Measurements from ENCODE around the gene GLOD5.

The GLOD5 gene
- 0 reads per million in 2 donors for total RNA-seq

- DNase-seq: no peak
Measured at GRCh38 chrX:48761674-48762471, at the start of gene GLOD5. GLOD5 (plus strand) TSS chrX:48761747; CDS start chrX:48761791, 44 bp downstream.

- no peak for DNase-seq
Measured at GRCh38 chrX:48711929-48712505, 49.5 kb upstream of the GLOD5 start.

DNA sequence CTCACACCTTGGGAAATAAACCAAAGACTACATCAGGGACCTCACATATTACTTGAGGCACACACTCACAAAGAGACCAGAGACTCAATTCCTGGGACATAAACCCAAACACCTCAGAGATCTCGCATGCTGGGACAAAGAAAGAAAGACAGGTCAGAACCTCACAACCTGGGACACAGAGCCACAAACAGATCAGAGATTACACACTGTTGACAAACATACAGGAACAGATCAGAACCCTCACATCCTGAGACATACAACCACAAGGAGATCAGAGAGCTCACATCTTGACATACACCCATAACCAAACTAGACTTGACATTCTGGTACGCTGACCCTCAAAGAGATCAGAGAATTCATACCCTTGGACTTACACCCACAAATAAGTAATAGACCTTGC is 47.7 kb upstream of the GLOD5 start:
- DNase-seq: no peak

DNA sequence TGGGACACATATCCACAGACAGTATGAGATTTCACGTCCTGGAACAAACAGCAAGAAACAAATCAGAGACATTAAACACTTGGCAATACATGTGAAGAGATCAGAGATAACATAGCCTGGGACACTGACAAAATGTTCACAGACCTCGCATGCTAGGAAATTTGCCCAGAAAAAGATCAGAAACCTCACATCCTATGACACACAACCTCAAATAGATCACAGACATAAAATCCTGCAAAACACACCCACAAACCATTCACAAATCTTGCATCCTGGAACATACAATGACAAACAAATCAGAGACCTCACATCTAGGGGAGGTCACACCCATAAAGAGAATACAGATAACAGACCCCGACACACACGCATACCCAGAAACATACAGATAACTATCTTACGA is 47.0 kb upstream of the GLOD5 start:
- DNase-seq: no peak

DNA sequence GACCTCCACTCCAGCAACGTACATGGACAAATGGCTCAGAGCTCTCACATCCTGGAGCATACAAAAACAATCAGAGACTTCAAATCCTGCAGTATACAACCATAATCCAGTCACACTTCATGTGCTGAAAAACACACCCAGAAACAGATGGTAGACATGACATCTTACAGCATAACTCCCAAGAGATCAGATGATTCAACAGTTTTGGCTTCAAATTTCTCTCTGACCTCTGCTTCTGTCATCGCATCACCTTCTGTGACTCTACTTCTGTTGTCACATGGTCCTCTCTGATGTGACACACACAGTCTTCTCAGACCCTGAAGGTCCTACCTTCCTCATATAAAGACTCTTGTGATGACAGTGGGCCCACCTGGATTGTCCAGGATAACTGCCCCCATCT is 46.5 kb upstream of the GLOD5 start:
- no peak for DNase-seq

DNA sequence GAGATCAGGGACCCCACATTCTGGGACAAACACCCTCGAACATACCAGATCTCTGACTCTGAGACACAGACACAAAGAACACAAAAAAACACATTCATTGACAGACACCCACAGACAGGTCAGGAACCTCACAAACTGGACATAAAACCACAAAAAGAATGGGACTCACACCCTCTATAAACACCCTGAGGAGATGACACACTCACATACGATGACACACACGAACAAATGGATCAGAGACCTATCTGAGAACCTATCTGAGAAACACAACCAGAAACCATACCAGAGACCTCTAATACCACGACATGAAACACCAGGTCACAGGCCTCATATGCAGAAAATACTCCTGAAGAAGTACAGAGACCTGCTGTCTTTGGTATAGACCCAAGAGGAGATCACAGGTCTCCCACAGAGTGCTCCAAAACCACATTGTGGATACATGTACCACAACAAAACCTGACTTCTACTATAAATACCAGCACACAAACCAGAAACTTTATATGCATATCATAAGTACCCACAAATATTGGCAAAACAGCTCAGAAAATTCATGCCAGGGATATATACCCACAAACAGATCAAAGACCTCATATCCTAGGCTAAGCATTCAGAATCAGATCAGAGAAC is 45.6 kb upstream of the GLOD5 start:
- DNase-seq: no peak

- DNase-seq: no peak
Measured at GRCh38 chrX:48719958-48720357, 41.6 kb upstream of the GLOD5 start.

DNA sequence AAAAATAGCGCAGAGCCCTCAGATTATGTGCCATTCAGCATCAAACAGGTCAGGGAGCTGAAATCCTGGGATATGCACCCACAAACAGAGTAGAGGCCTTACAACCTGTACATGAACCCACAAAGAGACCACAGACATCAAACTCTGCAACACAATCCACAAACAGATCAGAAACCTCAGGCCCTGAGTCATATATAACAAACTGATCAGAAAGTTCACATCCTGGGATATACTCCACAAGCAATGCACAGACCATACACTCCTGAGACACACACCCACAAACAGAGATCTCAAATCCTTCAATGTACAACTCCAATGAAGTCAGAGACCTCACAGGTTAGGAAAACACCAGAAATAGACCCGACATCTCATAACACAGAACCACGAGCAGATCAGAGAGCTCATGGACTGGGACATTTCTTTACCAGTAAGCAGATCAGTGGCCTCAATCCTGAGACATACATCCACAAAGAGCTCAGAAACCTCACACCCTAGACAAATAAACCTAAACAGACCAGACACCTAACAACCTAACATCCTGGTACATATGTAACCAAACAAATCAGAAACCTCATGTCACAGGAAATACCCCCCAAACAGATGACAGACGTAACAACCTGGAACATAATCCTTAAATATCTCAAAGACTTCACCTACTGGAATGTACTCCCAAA is 40.8 kb upstream of the GLOD5 start:
- no peak for DNase-seq

DNA sequence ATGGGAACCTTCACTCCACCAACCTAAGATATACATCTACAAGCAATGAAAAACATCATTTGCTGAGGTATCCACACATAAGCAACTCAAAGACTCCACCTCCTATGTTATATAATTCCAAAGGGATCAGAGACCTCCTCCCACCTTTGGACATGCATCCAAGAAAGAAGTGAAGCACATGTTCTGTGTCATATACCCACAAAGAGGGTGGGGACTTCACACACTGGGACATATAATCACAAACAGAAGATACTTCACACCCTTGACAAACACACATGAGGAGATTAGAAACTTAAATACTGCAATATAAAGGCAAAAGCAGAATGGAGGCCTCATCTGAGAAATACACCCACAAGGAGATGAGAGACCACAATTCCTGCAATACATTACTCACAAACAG is 39.6 kb upstream of the GLOD5 start:
- DNase-seq: no peak

DNA sequence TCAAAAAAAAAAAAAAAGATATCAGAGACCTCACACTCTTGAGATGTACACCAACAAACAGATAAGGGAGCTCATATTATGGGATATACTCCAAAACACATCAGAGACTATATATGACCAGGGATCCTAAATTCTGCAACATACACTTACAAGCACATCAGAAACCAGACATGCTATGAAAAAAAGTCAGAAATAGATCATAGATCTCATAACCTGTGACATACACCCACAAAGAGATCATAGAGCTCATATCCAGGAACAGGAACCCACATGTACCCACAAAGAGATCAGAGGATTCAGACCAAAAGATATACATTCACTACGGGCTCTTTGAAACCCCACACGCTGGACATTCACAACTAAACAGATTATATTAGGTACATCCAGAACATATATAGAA is 35.0 kb upstream of the GLOD5 start:
- DNase-seq: no peak

- DNase-seq: no peak
Measured at GRCh38 chrX:48728653-48729052, 32.9 kb upstream of the GLOD5 start.

DNA sequence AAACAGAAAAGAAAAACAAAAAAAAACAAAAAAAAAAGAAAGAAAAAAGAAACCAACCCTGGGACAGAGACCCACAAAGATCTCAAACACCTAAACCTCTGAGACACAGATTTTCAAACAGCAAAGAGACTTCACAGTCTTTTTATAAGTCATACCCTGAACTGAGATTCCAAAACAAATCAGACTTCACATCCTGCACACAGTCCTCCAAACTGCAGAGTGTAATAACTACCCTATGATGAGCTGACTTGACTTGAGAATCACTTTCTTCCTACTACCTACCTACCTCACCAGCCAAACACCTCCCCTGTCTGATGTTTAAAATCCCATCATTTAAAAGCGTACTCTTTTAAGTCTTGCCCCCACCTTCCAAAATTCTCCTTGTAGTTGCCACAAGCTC is 25.2 kb upstream of the GLOD5 start:
- DNase-seq: no peak

GRCh38 chrX:48736878-48737212 is 24.7 kb upstream of the GLOD5 start:
- no peak for DNase-seq

DNA sequence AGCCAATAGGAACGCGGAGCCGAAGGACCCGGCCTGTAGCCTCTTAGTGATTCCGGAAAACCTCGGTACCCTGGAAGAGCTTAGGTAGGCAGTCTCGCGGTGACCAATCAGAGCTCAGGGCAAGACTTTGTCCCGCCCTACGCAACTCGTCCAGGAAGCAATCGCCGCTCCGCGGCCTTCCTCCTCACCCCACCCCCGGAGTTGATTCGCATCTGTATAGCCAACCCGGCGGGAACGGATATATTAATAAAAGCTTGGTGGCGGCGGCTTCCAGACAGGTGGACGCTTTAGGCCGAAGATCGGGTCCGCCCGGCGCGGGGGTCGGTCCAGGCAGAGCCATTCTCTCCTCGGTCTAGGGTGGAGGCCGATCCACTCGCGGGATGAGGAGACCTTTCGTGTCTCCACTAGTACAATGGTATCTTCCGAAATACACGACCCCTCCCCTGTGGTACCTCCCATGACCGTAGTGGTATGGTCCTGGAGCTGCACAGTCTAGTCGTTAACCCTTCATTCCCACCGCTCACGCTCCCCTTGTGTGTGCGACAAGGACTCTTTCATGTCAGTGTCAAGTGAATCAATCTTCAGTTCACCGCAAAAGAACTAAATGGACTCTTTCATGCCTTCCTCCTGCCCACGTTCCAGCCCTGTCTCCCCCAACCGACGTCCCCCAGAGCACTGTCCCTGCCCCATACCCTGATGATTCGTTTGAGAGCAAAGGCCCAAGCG is 24.2 kb upstream of the GLOD5 start:
- peak; percentile 69 for DNase-seq

GRCh38 chrX:48737940-48738339 is 23.6 kb upstream of the GLOD5 start:
- DNase-seq: no peak

- DNase-seq: no peak
Measured at GRCh38 chrX:48741834-48742233, 19.7 kb upstream of the GLOD5 start.

DNA sequence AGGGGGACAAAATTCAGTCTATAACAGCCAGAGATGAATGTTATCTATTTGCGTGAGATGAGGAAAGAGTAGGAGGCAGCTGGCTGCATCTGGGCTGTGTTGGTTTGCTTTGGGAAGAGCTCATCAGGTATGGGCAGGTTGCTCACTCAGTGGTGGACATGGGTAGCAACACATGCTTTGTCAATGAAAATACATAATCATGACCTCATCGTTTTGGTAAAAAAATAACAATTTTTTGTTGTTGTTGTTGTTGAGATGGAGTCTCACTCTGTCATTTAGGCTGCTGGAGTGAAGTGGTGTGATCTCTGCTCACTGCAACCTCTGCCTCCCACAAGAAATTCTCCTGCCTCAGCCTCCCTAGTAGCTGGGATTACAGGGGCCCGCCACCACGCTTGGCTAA is 16.3 kb upstream of the GLOD5 start:
- no peak for DNase-seq

- DNase-seq: no peak
Measured at GRCh38 chrX:48747415-48748016, 14.0 kb upstream of the GLOD5 start.

DNA sequence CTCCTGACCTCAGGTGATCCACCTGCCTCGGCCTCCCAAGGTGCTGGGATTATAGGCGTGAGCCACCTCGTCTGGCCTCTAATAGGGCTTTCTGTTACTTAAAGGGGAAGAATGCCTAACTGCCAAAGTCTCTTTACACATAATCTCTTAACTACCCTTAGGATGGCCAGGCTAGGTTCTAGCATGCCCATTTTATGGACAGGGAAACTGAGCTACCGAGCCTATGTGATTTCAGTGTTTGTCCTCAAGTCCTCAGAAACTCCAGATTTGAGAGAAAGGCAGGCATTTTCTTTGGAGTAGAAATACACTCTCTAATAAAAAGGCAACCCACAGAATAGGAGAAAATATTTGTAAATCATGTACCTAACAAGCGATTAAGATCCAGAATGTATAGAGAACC is 12.4 kb upstream of the GLOD5 start:
- DNase-seq: no peak

GRCh38 chrX:48751343-48751742 is 10.2 kb upstream of the GLOD5 start:
- no peak for DNase-seq

DNA sequence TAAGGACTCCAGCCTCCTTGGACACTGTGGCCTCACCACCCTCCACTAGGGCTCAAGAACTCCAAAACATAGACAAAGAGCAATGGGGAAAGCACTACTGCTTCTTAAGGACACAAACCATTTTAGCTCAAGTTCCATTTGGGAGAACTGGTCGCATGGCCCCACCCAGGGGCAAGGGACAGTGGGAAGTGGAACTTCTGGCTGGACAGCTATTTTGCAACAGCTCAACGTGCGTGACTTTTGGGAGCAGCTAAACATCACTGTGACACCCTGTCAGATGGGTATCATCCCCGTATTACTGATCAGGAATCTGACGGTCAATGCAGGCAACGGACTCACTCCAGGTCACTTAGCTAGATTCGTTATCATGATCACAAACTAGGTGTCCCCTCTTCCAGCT is 9.0 kb upstream of the GLOD5 start:
- DNase-seq: no peak

DNA sequence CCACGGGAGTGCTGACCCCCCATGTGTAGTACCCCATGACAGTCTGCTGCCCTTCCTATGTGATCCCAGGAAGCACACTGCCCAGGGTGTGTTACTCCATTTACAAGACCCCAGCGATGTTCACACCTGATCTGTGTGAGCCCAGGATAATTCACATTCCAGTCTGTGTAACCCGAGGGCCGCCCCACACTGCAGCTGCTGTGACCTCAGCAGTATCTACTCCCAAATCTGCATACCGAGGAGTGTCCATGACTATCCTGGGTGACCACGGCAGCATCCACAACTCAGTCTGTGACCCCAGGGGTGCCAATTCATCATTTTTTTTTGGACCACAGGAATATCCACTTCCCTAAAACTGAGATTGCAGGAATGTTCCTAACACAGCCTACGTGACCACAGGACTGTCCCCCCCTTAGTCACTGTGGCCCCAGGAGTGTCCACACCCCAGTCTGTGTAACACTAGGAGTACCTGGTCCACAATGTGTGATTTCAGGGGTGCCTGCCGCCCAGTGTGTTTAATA is 7.8 kb upstream of the GLOD5 start:
- DNase-seq: no peak

All from T-helper 9 cell (primary cell).